ENCODE measurements around the gene ZSWIM5. TPM values are rescaled to one million over a fixed set of nuclear protein-coding genes. Genes with fewer than 3 reads are reported as not detected.
"Not testable (repeated sequence)": the region's sequence is repeated elsewhere in the genome, so short reads cannot be mapped to it uniquely, and the experiment has no call there.

Gene ZSWIM5
- total RNA-seq, 6 donors from 2014 or later: 2.0 to 6.3 (median 3.2) TPM

GRCh38 chr1:45141247-45142003, 65.0 kb downstream of the ZSWIM5 start:
- TF ChIP-seq CTCF (IDR thresholded peaks at IDR 0.05) (no peak), POLR2AphosphoS5 (IDR thresholded peaks at IDR 0.05) (no peak), POLR2A (IDR thresholded peaks at IDR 0.05) (no peak), EP300 (IDR thresholded peaks at IDR 0.05) (no peak)
- no peaks in the 10 kb centered on the region for H3K4me1 ChIP-seq
- no peak for ATAC-seq (ENCODE audit: low FRiP score in 2 of 2)
- no peaks in the 10 kb centered on the region for H3K36me3 ChIP-seq
- H3K9me3 ChIP-seq: no peaks in the 10 kb centered on the region
- no peak overlapping the region for H3K4me3 ChIP-seq
- H3K27ac ChIP-seq: no peak overlapping the region
- no peaks in the 10 kb centered on the region for H3K27me3 ChIP-seq
- DNase-seq: no peak
- WGBS, 2 donors: 82 to 90% methylated on average over 4 of the region's 4 CpGs

DNA sequence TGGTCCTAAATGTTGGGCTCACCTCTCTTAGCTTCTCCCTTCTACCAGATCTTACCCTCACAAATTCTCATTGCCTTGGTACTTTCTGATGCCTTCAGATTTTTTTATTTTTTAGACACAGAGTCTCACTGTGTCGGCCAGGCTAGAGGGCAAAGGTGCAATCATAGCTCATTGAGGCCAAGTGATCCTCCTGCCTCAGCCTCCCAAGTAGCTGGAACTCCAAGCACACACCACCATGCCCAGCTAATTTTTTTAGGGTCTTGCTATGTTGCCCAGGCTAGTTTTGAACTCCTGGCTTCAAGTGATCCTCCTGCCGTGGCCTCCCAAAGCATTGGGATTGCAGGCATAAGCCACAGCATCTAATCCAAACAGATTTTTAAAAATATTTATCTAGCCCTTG, 69.4 kb downstream of the ZSWIM5 start:
- H3K9me3 ChIP-seq: no peaks in the 10 kb centered on the region
- WGBS, 2 donors: 93 to 95% methylated on average over 2 of the region's 2 CpGs
- no peak overlapping the region for H3K27ac ChIP-seq
- no peaks in the 10 kb centered on the region for H3K27me3 ChIP-seq
- no peak overlapping the region for H3K4me3 ChIP-seq
- DNase-seq: no peak
- H3K4me1 ChIP-seq: no peaks in the 10 kb centered on the region
- no peak for ATAC-seq (ENCODE audit: low FRiP score in 2 of 2)
- no peak for TF ChIP-seq CTCF (IDR thresholded peaks at IDR 0.05)
- no peak for TF ChIP-seq POLR2A (IDR thresholded peaks at IDR 0.05)
- TF ChIP-seq EP300 (IDR thresholded peaks at IDR 0.05): no peak
- TF ChIP-seq POLR2AphosphoS5 (IDR thresholded peaks at IDR 0.05): no peak
- H3K36me3 ChIP-seq: no peaks in the 10 kb centered on the region

GRCh38 chr1:45135316-45135715, 71.1 kb downstream of the ZSWIM5 start:
- no peak for TF ChIP-seq POLR2AphosphoS5 (IDR thresholded peaks at IDR 0.05)
- TF ChIP-seq EP300 (IDR thresholded peaks at IDR 0.05): no peak
- TF ChIP-seq POLR2A (IDR thresholded peaks at IDR 0.05): no peak
- TF ChIP-seq CTCF (IDR thresholded peaks at IDR 0.05): no peak
- 78 to 84% methylated on average over 1 of the region's 1 CpG for WGBS, 2 donors
- Histone ChIP-seq H3K27me3 (no peaks in the 10 kb centered on the region), H3K4me1 (no peaks in the 10 kb centered on the region), H3K36me3 (no peaks in the 10 kb centered on the region), H3K4me3 (no peak overlapping the region), H3K9me3 (no peaks in the 10 kb centered on the region), H3K27ac (no peak overlapping the region)
- DNase-seq (no peak), ATAC-seq (ENCODE audit: low FRiP score in 2 of 2) (no peak)

- no peak for DNase-seq
- Histone ChIP-seq H3K36me3 (no peaks in the 10 kb centered on the region), H3K27ac (no peak overlapping the region), H3K4me1 (no peaks in the 10 kb centered on the region), H3K4me3 (no peak overlapping the region), H3K9me3 (no peaks in the 10 kb centered on the region), H3K27me3 (no peaks in the 10 kb centered on the region)
- WGBS, 2 donors: 61 to 72% methylated on average over 2 of the region's 2 CpGs
- ATAC-seq (ENCODE audit: low FRiP score in 2 of 2): no peak
- TF ChIP-seq CTCF (IDR thresholded peaks at IDR 0.05) (no peak), POLR2AphosphoS5 (IDR thresholded peaks at IDR 0.05) (no peak), EP300 (IDR thresholded peaks at IDR 0.05) (no peak), POLR2A (IDR thresholded peaks at IDR 0.05) (no peak)
Measured at GRCh38 chr1:45134461-45134873, 71.9 kb downstream of the ZSWIM5 start.

DNA sequence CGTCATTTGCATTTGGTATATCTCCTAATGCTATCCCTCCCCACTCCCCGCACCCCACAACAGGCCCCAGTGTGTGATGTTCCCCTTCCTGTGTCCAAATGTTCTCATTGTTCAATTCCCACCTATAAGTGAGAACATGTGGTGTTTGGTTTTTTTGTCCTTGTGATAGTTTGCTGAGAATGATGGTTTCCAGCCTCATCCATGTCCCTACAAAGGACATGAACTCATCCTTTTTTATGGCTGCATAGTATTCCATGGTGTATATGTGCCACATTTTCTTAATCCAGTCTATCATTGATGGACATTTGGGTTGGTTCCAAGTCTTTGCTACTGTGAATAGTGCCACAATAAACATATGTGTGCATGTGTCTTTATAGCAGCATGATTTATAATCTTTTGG, 73.7 kb downstream of the ZSWIM5 start:
- H3K4me1 ChIP-seq; DNase-seq; ATAC-seq (ENCODE audit: low FRiP score in 2 of 2): not testable (repeated sequence)

More for the DNA sequence above, 73.7 kb downstream of the ZSWIM5 start:
- 92 to 93% methylated on average over 2 of the region's 2 CpGs for WGBS, 2 donors
- H3K9me3 ChIP-seq, H3K27me3 ChIP-seq, H3K36me3 ChIP-seq, H3K27ac ChIP-seq, H3K4me3 ChIP-seq: not testable (repeated sequence)

Measured in upper lobe of left lung (tissue), 6 donors.